ENCODE results near the gene KSR2. TPM values are rescaled to one million over a fixed set of nuclear protein-coding genes. Genes with fewer than 3 reads are reported as not detected.
A peak's percentile ranks its signal among the peaks of the same experiment; 100 is the strongest.

Gene KSR2
- total RNA-seq, 1 donor from 2014 or later = 1.4 TPM

- no peak overlapping the region for H3K4me3 ChIP-seq
- no peak for TF ChIP-seq CTCF (IDR thresholded peaks at IDR 0.05)
- H3K4me1 ChIP-seq = no peaks in the 10 kb centered on the region
- no peak overlapping the region for H3K27ac ChIP-seq
- H3K9me3 ChIP-seq = no peaks in the 10 kb centered on the region
- ATAC-seq (no peak), DNase-seq (no peak)
- no peaks in the 10 kb centered on the region for H3K36me3 ChIP-seq
- intact Hi-C loops (cut with DNase I) = no loop called here
- H3K27me3 ChIP-seq = peaks cover 8% of the 10 kb centered on the region
Observed at GRCh38 chr12:117516034-117516433, 452.8 kb downstream of the KSR2 start.

- Histone ChIP-seq H3K27ac (no peak overlapping the region), H3K4me3 (no peak overlapping the region), H3K36me3 (no peaks in the 10 kb centered on the region), H3K4me1 (no peaks in the 10 kb centered on the region), H3K27me3 (peaks cover 8% of the 10 kb centered on the region), H3K9me3 (no peaks in the 10 kb centered on the region)
- ATAC-seq (peak; percentile 47), DNase-seq (no peak)
- TF ChIP-seq CTCF (IDR thresholded peaks at IDR 0.05) = no peak
- intact Hi-C loops (cut with DNase I) = no loop called here
Observed at GRCh38 chr12:117514016-117514415, 454.8 kb downstream of the KSR2 start.

DNA sequence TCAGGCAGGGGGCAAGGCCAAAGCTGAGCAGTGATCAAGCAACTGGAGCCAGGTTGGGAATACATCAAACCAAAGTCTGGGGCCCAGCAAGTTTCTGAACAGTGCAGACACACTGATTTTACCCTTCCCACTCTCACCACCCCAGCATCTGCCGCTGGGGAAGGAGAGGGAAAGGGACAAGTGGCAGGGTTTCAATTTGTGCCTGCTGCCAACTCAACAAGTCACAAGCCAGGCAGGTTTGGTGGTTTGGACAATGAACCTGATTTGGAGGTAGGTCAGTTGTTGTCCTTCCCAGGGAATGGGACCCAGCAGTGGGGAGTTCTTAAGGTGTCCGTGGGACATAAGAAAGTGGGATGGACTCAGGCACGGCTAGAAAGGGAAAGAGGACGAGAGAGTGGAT is 455.4 kb downstream of the KSR2 start:
- H3K4me3 ChIP-seq = no peak overlapping the region
- H3K27me3 ChIP-seq = peaks cover 8% of the 10 kb centered on the region
- no peaks in the 10 kb centered on the region for H3K9me3 ChIP-seq
- no peak for TF ChIP-seq CTCF (IDR thresholded peaks at IDR 0.05)
- H3K27ac ChIP-seq = no peak overlapping the region
- intact Hi-C loops (cut with DNase I) = no loop called here
- DNase-seq (no peak), ATAC-seq (no peak)
- H3K4me1 ChIP-seq = no peaks in the 10 kb centered on the region
- H3K36me3 ChIP-seq = no peaks in the 10 kb centered on the region

DNA sequence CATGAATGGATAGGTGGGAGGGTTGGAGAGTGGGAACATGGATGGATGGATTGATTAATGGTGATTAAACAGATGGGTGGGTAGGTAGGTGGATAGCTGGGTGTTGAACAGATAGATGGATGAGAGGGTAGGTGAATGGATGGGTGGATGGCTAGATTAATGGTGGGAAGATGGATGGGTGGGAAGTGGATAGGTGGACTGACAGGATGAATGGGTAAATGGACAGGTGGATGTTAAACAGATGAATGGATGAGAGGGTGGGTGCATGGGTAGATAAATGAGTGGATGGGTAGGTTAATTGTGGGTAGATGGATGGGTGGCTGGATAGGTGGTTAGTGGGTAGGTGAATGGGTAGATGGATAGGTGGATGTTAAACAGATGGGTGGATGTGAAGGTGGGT is 460.3 kb downstream of the KSR2 start:
- Histone ChIP-seq H3K36me3 (no peaks in the 10 kb centered on the region), H3K27me3 (no peaks in the 10 kb centered on the region), H3K4me3 (no peak overlapping the region), H3K9me3 (no peaks in the 10 kb centered on the region), H3K4me1 (no peaks in the 10 kb centered on the region), H3K27ac (no peak overlapping the region)
- DNase-seq (no peak), ATAC-seq (no peak)
- intact Hi-C loops (cut with DNase I) = no loop called here
- TF ChIP-seq CTCF (IDR thresholded peaks at IDR 0.05) = no peak

DNA sequence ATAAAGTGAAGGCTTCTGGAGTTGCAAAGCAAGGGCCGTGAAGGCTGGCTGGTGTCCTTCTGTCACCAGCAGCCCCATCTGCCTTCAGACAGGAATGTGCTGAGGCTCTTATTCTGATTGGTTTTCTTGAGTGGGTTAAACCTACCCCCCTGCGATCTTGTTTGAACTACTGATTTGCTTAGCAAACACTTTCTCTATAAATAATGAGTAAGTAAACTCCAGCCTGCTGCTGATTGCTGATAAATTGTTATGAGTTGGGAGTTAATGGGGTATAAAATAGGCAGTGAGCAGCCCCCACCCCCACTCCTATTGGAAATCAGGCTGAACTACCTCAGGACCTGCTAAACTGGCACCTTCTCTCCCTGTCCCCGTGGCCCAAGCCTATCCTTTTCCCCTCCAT is 461.2 kb downstream of the KSR2 start:
- Histone ChIP-seq H3K9me3 (no peaks in the 10 kb centered on the region), H3K4me3 (no peak overlapping the region), H3K4me1 (no peaks in the 10 kb centered on the region), H3K36me3 (no peaks in the 10 kb centered on the region), H3K27ac (no peak overlapping the region), H3K27me3 (no peaks in the 10 kb centered on the region)
- no peak for TF ChIP-seq CTCF (IDR thresholded peaks at IDR 0.05)
- no peak for DNase-seq
- intact Hi-C loops (cut with DNase I) = no loop called here
- ATAC-seq = no peak

DNA sequence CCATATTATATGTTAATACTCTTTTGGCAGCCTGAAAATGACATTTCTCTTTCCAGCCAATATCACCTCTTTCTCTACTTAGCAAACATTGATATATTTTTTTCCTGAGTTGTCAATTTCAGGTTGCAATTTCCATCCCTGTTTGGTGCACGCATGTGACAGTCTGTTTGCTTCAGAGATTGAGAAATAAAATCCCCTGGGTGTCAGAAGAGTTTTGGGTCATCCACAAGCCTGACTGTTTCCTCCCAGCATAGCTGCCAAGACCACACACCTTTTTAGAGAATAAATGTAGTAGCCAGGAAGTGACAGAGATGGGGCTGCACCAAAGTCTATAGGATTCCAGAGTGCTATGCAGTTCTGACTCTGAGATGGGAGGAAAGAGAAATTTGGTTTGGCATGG is 462.5 kb downstream of the KSR2 start:
- TF ChIP-seq CTCF (IDR thresholded peaks at IDR 0.05) = no peak

More for the DNA sequence above, 462.5 kb downstream of the KSR2 start:
- ATAC-seq (no peak), DNase-seq (no peak)
- Histone ChIP-seq H3K9me3 (no peaks in the 10 kb centered on the region), H3K27me3 (no peaks in the 10 kb centered on the region), H3K4me3 (no peak overlapping the region), H3K27ac (no peak overlapping the region), H3K36me3 (no peaks in the 10 kb centered on the region), H3K4me1 (no peaks in the 10 kb centered on the region)
- intact Hi-C loops (cut with DNase I) = no loop called here

Data from upper lobe of right lung (tissue), 1 donor.